Mammary epithelial cell (primary cell): ENCODE data around the gene CCDC142.

Source experiments
- CTCF ChIP-seq, 2 donors: IDR thresholded peaks in 1 of 2; conservative IDR thresholded peaks in 1 of 2; 2 replicates each; pipeline ENCODE4 v1.5.1; 2011 to 2012; ENCODE audit warnings: inconsistent platforms in 2 of 2, low read length in 2 of 2, mild to moderate bottlenecking in 2 of 2, control low read depth in 1 of 2, low read depth in 1 of 2; ENCODE audit not compliant: insufficient read depth in 1 of 2; ENCODE audit errors: extremely low read depth in 1 of 2
- EZH2 ChIP-seq: IDR thresholded peaks from 2 replicates; pipeline ENCODE4 v1.6.1; 2012; ENCODE audit warnings: low read length, inconsistent platforms, borderline replicate concordance

- TF ChIP-seq CTCF (conservative IDR thresholded peaks at IDR 0.05 in 1 of 2, IDR thresholded peaks at IDR 0.05 in 1 of 2; ENCODE audit: extremely low read depth in 1 of 2, insufficient read depth in 1 of 2, low read depth in 1 of 2, low read length in 2 of 2) (no peak), EZH2 (no peak)
Observed at GRCh38 chr2:74448771-74449170, 34.0 kb downstream of the CCDC142 start.
